ENCODE measurements around the gene PLCL2.

The PLCL2 gene

GRCh38 chr3:17027318-17027717, 142.6 kb downstream of the PLCL2 start:
- Histone ChIP-seq H3F3A (ENCODE audit: control insufficient read depth, insufficient read depth) (no peaks in the 10 kb centered on the region), H3K27me3 (ENCODE audit: control insufficient read depth, low read length) (no peaks in the 10 kb centered on the region), H3K27ac (ENCODE audit: low read depth, low read length) (no peak overlapping the region), H3K9me2 (replicated peaks; ENCODE audit: control insufficient read depth, low read length) (no peaks in the 10 kb centered on the region), H3K4me2 (ENCODE audit: low read length) (no peak overlapping the region), H3K79me2 (ENCODE audit: control insufficient read depth, low read length) (0 out of 2 replicates have a peak, but pooled peaks cover 5% of the 10 kb centered on the region), H3K36me3 (ENCODE audit: control insufficient read depth, low read length) (peaks cover 3% of the 10 kb centered on the region; the same call in 1 of the 2 replicates), H3K4me3 (ENCODE audit: low read length) (no peak overlapping the region), H4K20me1 (ENCODE audit: control insufficient read depth, insufficient read depth, low read depth, low read length) (peaks cover 9% of the 10 kb centered on the region), H3K4me1 (ENCODE audit: control insufficient read depth, low read length) (peaks cover 17% of the 10 kb centered on the region), H3K9me3 (ENCODE audit: control insufficient read depth, insufficient read depth, low read length) (no peaks in the 10 kb centered on the region)
- TF ChIP-seq, protein P1, sequence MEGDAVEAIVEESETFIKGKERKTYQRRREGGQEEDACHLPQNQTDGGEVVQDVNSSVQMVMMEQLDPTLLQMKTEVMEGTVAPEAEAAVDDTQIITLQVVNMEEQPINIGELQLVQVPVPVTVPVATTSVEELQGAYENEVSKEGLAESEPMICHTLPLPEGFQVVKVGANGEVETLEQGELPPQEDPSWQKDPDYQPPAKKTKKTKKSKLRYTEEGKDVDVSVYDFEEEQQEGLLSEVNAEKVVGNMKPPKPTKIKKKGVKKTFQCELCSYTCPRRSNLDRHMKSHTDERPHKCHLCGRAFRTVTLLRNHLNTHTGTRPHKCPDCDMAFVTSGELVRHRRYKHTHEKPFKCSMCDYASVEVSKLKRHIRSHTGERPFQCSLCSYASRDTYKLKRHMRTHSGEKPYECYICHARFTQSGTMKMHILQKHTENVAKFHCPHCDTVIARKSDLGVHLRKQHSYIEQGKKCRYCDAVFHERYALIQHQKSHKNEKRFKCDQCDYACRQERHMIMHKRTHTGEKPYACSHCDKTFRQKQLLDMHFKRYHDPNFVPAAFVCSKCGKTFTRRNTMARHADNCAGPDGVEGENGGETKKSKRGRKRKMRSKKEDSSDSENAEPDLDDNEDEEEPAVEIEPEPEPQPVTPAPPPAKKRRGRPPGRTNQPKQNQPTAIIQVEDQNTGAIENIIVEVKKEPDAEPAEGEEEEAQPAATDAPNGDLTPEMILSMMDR (IDR thresholded peaks at IDR 0.05; ENCODE audit: low read depth, low read length, poor library complexity, severe bottlenecking), result no peak
- TF ChIP-seq EZH2phosphoT487 (IDR thresholded peaks at IDR 0.05; ENCODE audit: borderline replicate concordance, low read length), result no peak

- H3K79me2 ChIP-seq (ENCODE audit: control insufficient read depth, low read length), result 0 out of 2 replicates have a peak, but pooled peaks cover 5% of the 10 kb centered on the region
Measured at GRCh38 chr3:17028363-17028762, 143.6 kb downstream of the PLCL2 start.

GRCh38 chr3:17030438-17030837, 145.7 kb downstream of the PLCL2 start:
- H3K4me2 ChIP-seq (ENCODE audit: low read length), result peak overlapping the region; percentile 21; the same call in 1 of the 2 replicates
- H3K27ac ChIP-seq (ENCODE audit: low read depth, low read length), result no peak overlapping the region
- peaks cover 3% of the 10 kb centered on the region; the same call in 1 of the 2 replicates for H3K36me3 ChIP-seq (ENCODE audit: control insufficient read depth, low read length)
- no peak for TF ChIP-seq EZH2phosphoT487 (IDR thresholded peaks at IDR 0.05; ENCODE audit: borderline replicate concordance, low read length)
- TF ChIP-seq, protein P1 (IDR thresholded peaks at IDR 0.05; ENCODE audit: low read depth, low read length, poor library complexity, severe bottlenecking), result no peak
- no peaks in the 10 kb centered on the region for H3K9me3 ChIP-seq (ENCODE audit: control insufficient read depth, insufficient read depth, low read length)
- peaks cover 9% of the 10 kb centered on the region for H4K20me1 ChIP-seq (ENCODE audit: control insufficient read depth, insufficient read depth, low read depth, low read length)
- H3K27me3 ChIP-seq (ENCODE audit: control insufficient read depth, low read length), result no peaks in the 10 kb centered on the region
- peaks cover 17% of the 10 kb centered on the region for H3K4me1 ChIP-seq (ENCODE audit: control insufficient read depth, low read length)
- H3K9me2 ChIP-seq (replicated peaks; ENCODE audit: control insufficient read depth, low read length), result no peaks in the 10 kb centered on the region
- H3K79me2 ChIP-seq (ENCODE audit: control insufficient read depth, low read length), result 0 out of 2 replicates have a peak, but pooled peaks cover 5% of the 10 kb centered on the region
- H3K4me3 ChIP-seq (ENCODE audit: low read length), result no peak overlapping the region
- H3F3A ChIP-seq (ENCODE audit: control insufficient read depth, insufficient read depth), result no peaks in the 10 kb centered on the region

More at GRCh38 chr3:17028363-17028762, 143.6 kb downstream of the PLCL2 start:
- H3K27ac ChIP-seq (ENCODE audit: low read depth, low read length), result no peak overlapping the region
- H3K4me3 ChIP-seq (ENCODE audit: low read length), result no peak overlapping the region
- peaks cover 9% of the 10 kb centered on the region for H4K20me1 ChIP-seq (ENCODE audit: control insufficient read depth, insufficient read depth, low read depth, low read length)
- no peaks in the 10 kb centered on the region for H3F3A ChIP-seq (ENCODE audit: control insufficient read depth, insufficient read depth)
- no peaks in the 10 kb centered on the region for H3K9me2 ChIP-seq (replicated peaks; ENCODE audit: control insufficient read depth, low read length)
- no peaks in the 10 kb centered on the region for H3K9me3 ChIP-seq (ENCODE audit: control insufficient read depth, insufficient read depth, low read length)
- H3K27me3 ChIP-seq (ENCODE audit: control insufficient read depth, low read length), result no peaks in the 10 kb centered on the region
- peaks cover 17% of the 10 kb centered on the region for H3K4me1 ChIP-seq (ENCODE audit: control insufficient read depth, low read length)
- no peak overlapping the region for H3K4me2 ChIP-seq (ENCODE audit: low read length)
- no peak for TF ChIP-seq EZH2phosphoT487 (IDR thresholded peaks at IDR 0.05; ENCODE audit: borderline replicate concordance, low read length)
- TF ChIP-seq, protein P1 (IDR thresholded peaks at IDR 0.05; ENCODE audit: low read depth, low read length, poor library complexity, severe bottlenecking), result no peak
- H3K36me3 ChIP-seq (ENCODE audit: control insufficient read depth, low read length), result peaks cover 3% of the 10 kb centered on the region; the same call in 1 of the 2 replicates
